Gastroesophageal sphincter (tissue), 4 donors: ENCODE results near the gene MCM5. TPM values are rescaled to one million over a fixed set of nuclear protein-coding genes. Genes with fewer than 3 reads are reported as not detected.

Experiments
- ATAC-seq: fragments of 150-250 bp; one replicate; pipeline ENCODE4 v1.9.1; 2016; ENCODE audit warnings: mild to moderate bottlenecking, moderate library complexity
- H3K27ac ChIP-seq, 4 donors: fragments of 200-600 bp; sonication (generic) in 3 of 4; 1 replicate in 3 of 4; 2 replicates in 1 of 4; pipeline ENCODE4 v1.5.1; 2016 to 2019
- H3K27me3 ChIP-seq: fragments of 200-600 bp; sonication (generic); one replicate; pipeline ENCODE4 v1.5.1; 2019
- H3K36me3 ChIP-seq, 2 donors: fragments of 200-600 bp; sonication (generic); one replicate each; pipeline ENCODE4 v1.5.1; 2019; ENCODE audit warnings: control low read depth in 1 of 2
- H3K4me1 ChIP-seq, 3 donors: fragments of 200-600 bp; sonication (generic); 1 replicate in 2 of 3; 2 replicates in 1 of 3; pipeline ENCODE4 v1.5.1; 2016 to 2019; ENCODE audit warnings: control low read depth in 2 of 3
- H3K4me3 ChIP-seq, 2 donors: fragments of 200-600 bp; sonication (generic); one replicate each; pipeline ENCODE4 v1.5.1; 2019; ENCODE audit warnings: mild to moderate bottlenecking in 1 of 2, moderate library complexity in 1 of 2
- H3K9me3 ChIP-seq, 3 donors: fragments of 200-600 bp; sonication (generic); one replicate each; pipeline ENCODE4 v1.5.1; 2017 to 2019; ENCODE audit warnings: control low read depth in 2 of 3
- EP300 ChIP-seq: sonication (generic); formaldehyde crosslinking; IDR thresholded peaks from one replicate; pipeline ENCODE4 v1.6.1; 2017; ENCODE audit warnings: antibody characterized with exemption, mild to moderate bottlenecking
- POLR2A ChIP-seq, 2 donors: fragments of 450-650 bp; IDR thresholded peaks; one replicate each; pipeline ENCODE4 v1.6.1; 2017; ENCODE audit warnings: antibody characterized with exemption in 2 of 2, mild to moderate bottlenecking in 2 of 2, moderate library complexity in 1 of 2
- POLR2AphosphoS5 ChIP-seq: sonication (generic); formaldehyde crosslinking; IDR thresholded peaks from one replicate; pipeline ENCODE4 v1.6.1; 2017; ENCODE audit warnings: antibody characterized with exemption
- WGBS, 2 donors: methylation state at CpG; one replicate each; pipeline ENCODE4 v1.1.5; 2018; ENCODE audit warnings: low coverage in 1 of 2; 5-methylcytosine and 5-hydroxymethylcytosine counted together
- total RNA-seq, 4 donors: library from RNA; depleted of rRNA; stranded (reverse); fragments of >200 nt; gene quantifications; one replicate each; pipeline ENCODE4 v1.1.0, GENCODE V29; 2016
- TF ChIP-seq, protein P1 (sequence below), 4 experiments: fragments of 200-600 bp in 2 of 4; fragments of 450-650 bp in 2 of 4; sonication (generic) in 1 of 4; IDR thresholded peaks; one replicate each; pipeline ENCODE4 v1.5.1; 2017 to 2019; ENCODE audit warnings: antibody characterized with exemption in 4 of 4, mild to moderate bottlenecking in 2 of 4, moderate library complexity in 2 of 4

Gene MCM5
- total RNA-seq, 4 donors from 2014 or later: 14.5 to 19.2 (median 15.3) TPM

DNA sequence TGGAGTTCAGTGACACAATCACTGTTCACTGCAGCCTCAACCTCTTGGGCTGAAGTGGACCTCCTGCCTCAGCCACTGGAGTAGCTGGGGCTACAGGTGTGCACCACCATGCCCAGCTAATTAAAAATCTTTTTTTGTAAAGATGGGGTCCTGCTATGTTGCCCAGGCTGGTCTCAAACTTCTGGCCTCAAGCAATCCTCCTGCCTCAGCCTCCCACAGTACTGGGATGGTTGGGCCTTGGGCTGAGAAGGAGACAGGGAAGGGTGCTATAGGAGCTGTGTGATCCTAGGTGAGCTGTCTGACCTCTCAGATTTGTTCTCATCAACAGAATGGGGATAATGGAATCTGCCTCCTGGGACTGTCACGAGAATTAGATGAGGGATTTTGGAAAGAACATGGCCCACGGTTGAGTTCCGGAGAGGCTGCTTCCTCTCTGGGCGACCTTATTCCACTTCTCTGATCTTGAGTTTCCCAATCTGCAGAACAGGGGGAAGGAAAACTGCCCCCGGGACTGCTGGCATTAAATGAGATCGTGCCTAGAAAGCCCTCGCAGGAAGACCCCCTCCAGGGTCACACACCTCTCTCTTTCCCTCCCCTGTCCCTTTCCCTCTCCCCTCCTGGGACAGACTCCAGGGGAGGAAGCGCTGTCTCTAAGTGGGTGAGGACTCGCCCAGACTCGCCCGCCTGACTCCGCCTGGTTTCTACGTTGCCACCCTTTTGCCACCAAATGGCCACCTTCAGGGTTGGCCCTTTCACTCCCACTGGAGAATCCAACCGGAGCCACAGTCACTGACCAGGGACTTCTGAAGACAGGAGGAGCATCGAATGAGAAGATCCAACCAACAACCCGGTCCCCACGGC lies 50.1 kb downstream of the MCM5 start:
- Histone ChIP-seq H3K27me3 (no peaks in the 10 kb centered on the region), H3K9me3 (no peaks in the 10 kb centered on the region), H3K4me1 (peaks cover 0 to 33% (median 3%) of the 10 kb centered on the region in 3 donors), H3K4me3 (no peak overlapping the region), H3K36me3 (no peaks in the 10 kb centered on the region), H3K27ac (no peak overlapping the region)
- TF ChIP-seq POLR2AphosphoS5 (no peak), POLR2A (IDR thresholded peaks at IDR 0.05) (no peak), EP300 (no peak)
- TF ChIP-seq, protein P1, sequence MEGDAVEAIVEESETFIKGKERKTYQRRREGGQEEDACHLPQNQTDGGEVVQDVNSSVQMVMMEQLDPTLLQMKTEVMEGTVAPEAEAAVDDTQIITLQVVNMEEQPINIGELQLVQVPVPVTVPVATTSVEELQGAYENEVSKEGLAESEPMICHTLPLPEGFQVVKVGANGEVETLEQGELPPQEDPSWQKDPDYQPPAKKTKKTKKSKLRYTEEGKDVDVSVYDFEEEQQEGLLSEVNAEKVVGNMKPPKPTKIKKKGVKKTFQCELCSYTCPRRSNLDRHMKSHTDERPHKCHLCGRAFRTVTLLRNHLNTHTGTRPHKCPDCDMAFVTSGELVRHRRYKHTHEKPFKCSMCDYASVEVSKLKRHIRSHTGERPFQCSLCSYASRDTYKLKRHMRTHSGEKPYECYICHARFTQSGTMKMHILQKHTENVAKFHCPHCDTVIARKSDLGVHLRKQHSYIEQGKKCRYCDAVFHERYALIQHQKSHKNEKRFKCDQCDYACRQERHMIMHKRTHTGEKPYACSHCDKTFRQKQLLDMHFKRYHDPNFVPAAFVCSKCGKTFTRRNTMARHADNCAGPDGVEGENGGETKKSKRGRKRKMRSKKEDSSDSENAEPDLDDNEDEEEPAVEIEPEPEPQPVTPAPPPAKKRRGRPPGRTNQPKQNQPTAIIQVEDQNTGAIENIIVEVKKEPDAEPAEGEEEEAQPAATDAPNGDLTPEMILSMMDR (IDR thresholded peaks at IDR 0.05): no peak
- ATAC-seq: no peak
- 93% methylated on average over 9 to 12 of the region's 17 CpGs for WGBS, 2 donors

DNA sequence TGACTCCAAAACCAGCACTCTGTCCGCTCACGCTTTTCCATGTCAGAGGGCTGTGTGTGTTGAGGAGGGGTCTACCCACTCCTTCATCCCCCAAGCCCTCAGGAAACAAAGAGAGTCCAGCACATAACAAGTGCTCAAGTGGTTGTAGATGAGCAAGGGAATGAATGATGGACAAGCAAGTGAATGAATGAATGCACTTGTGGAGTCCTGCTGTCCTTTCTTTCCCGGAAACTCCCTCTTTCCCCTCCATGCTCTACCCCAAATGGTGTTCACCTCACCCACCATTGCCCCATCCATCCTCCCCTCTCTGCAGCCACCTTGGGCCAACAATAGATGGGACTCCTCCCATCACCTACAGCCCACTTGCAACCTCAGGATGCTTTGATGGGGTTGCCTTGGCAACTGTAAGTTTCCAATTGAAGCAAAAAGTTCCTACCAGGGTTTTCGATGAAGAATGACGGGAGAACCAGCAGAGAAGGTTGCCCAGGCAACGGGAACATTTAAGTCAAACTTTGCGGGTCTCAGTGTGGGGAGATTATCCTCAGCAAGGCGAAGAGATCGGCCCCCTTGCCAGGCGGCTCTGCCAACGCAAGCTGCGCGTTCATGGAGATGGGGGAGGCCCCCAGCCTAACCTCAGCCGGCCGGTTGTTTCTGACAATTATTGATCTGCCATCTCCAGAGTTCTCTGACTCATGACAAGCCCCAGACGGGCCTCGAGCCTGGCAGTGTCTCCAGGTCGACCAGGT lies 51.1 kb downstream of the MCM5 start:
- no peaks in the 10 kb centered on the region for H3K9me3 ChIP-seq
- H3K4me3 ChIP-seq: no peak overlapping the region
- WGBS, 2 donors: 60 to 74% methylated on average over 5 to 7 of the region's 18 CpGs
- no peak overlapping the region for H3K27ac ChIP-seq
- peaks cover 0 to 25% (median 0%) of the 10 kb centered on the region in 3 donors for H3K4me1 ChIP-seq
- TF ChIP-seq, protein P1 (IDR thresholded peaks at IDR 0.05): no peak
- TF ChIP-seq POLR2A (IDR thresholded peaks at IDR 0.05) (no peak), EP300 (no peak), POLR2AphosphoS5 (no peak)
- no peak for ATAC-seq
- no peaks in the 10 kb centered on the region for H3K36me3 ChIP-seq
- no peaks in the 10 kb centered on the region for H3K27me3 ChIP-seq

DNA sequence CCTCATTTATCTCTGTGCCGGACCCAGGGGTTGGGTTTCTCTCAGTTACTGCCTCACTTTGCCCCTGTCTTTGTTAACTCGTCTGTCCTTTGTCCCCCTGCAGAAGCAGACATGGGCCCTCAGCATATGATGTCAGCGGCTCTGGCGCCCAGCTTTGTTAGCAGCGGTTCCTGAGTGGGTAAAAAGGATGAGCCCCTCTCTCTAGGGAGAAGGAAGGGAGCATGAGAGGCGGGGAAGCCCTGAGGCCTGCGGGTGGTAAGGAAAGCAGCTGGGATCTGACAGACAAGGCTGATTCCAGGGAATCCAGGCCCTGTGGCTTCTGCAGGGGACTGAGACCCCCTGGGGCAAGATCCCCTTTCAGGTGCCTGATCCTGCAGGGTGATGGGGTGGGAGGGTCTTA lies 51.7 kb downstream of the MCM5 start:
- no peak overlapping the region for H3K27ac ChIP-seq
- no peaks in the 10 kb centered on the region for H3K36me3 ChIP-seq
- WGBS, 2 donors: 100% methylated on average over 1 of the region's 7 CpGs; no CpG with 5 or more reads in 1 of the 2 donors
- no peaks in the 10 kb centered on the region for H3K27me3 ChIP-seq
- H3K4me1 ChIP-seq: peaks cover 0 to 19% (median 0%) of the 10 kb centered on the region in 3 donors
- no peak for ATAC-seq
- H3K9me3 ChIP-seq: no peaks in the 10 kb centered on the region
- no peak overlapping the region for H3K4me3 ChIP-seq
- TF ChIP-seq, protein P1 (IDR thresholded peaks at IDR 0.05): no peak
- TF ChIP-seq POLR2A (IDR thresholded peaks at IDR 0.05): no peak
- TF ChIP-seq POLR2AphosphoS5: no peak
- no peak for TF ChIP-seq EP300

DNA sequence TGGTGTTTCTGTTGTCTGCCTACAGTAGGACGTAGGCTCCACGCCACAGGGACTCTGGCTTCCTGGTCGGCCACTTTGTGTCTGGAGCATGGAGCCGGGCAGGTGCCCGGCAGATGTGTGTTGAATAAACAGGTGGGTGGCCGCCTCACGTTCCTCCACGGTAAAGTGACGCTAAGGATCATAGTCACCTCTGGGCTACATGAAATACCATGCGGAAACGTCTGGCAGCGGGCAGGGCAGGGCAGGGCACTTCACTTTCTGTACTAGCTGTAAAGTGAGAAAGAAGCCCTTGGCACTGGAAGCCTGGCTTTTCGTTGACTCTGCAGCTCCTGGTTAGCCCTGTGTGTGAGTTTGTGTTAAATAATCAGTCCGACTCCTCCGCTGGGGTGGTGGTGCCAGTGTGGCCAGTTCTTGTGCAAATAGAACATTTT lies 52.4 kb downstream of the MCM5 start:
- TF ChIP-seq POLR2AphosphoS5: no peak
- no peak for TF ChIP-seq POLR2A (IDR thresholded peaks at IDR 0.05)
- no peak for TF ChIP-seq EP300
- TF ChIP-seq, protein P1 (IDR thresholded peaks at IDR 0.05): no peak
- Histone ChIP-seq H3K4me3 (no peak overlapping the region), H3K9me3 (no peaks in the 10 kb centered on the region), H3K27me3 (no peaks in the 10 kb centered on the region), H3K36me3 (no peaks in the 10 kb centered on the region), H3K27ac (no peak overlapping the region), H3K4me1 (peaks cover 0 to 15% (median 0%) of the 10 kb centered on the region in 3 donors)
- 54% methylated on average over 3 of the region's 15 CpGs; no CpG with 5 or more reads in 1 of the 2 donors for WGBS, 2 donors
- ATAC-seq: no peak
